Activated T-cell treated with anti-CD3 and anti-CD28 coated beads for 1 hour (primary cell): ENCODE data around the gene GFRA4.
"Not testable (repeated sequence)": the region's sequence is repeated elsewhere in the genome, so short reads cannot be mapped to it uniquely, and the experiment has no call there.

Experiments
- DNase-seq: peaks from one replicate; pipeline ENCODE4 v3.0.0-alpha.2; 2020; ENCODE audit warnings: low read depth

The GFRA4 gene

DNA sequence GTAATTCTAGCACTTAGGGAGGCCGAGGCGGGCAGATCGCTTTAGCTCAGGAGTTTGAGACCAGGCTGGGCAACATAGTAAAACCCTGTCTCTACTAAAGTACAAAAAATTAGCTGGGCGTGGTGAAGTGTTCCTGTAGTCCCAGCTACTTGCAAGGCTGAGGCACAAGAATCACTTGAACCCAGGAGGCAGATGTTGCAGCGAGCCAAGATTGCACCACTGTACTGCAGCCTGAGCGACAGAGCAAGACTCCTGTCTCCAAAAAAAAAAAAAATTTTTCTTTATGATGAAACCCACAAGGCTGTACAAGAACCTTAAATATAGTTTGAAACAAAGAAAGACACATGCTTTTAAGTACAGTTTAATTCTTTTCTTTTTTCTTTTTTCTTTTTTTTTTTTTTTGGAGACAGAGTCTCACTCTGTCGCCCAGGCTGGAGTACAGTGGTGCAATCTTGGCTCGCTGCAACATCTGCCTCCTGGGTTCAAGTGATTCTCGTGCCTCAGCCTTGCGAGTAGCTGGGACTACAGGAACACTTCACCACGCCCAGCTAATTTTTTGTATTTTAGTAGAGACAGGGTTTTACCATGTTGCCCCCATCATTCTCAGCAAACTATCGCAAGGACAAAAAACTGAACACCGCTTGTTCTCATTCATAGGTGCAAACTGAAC lies 47.9 kb downstream of the GFRA4 start:
- not testable (repeated sequence) for DNase-seq

DNA sequence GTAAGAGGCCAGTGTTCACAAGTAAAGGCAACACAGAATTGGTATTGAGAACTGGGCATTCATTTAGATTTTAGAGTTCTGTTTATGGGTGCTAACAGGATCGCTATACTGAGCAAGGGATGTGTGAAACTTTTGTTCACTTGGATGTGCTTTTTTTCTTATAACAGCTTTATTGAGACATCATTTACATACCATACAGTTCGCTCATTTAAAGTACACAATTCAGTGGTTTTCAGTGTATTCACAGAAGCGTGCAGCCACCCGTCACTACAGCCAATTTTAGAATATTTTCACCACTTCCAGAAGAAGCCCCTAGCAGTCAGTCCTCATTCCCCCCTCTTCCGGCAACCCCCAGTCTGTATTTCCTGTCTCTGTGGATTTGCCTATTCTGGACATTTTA lies 48.7 kb downstream of the GFRA4 start:
- DNase-seq: no peak

DNA sequence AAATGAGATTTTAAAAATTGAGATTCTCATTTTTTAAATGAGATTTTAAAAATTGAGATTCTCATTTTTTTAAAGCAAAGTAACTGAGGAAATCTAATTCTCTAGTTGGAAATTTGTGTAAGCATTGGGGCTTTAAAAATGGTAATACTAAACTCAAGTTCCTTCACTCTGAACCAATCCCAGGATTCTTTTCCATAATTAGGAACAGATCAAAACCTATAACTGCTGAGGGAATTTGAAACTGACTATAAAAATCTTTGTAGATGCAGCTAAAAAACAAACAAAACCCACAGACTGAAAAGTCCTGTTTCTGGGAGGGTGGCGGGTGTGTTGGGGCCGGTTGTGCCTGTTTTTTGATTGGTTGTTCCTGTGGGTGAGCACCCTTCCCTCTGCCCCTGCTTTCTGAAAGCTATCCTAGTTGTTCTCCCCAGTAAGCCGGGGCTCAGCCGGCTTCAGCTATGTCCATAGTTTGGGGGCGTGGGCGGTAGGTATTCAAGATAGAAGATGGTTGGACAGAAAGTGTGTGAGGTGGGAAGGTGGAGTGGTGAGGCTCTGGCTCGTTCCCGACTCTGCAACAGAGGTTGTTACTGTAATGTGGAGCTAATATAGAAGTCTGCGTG lies 49.3 kb downstream of the GFRA4 start:
- DNase-seq: no peak

DNA sequence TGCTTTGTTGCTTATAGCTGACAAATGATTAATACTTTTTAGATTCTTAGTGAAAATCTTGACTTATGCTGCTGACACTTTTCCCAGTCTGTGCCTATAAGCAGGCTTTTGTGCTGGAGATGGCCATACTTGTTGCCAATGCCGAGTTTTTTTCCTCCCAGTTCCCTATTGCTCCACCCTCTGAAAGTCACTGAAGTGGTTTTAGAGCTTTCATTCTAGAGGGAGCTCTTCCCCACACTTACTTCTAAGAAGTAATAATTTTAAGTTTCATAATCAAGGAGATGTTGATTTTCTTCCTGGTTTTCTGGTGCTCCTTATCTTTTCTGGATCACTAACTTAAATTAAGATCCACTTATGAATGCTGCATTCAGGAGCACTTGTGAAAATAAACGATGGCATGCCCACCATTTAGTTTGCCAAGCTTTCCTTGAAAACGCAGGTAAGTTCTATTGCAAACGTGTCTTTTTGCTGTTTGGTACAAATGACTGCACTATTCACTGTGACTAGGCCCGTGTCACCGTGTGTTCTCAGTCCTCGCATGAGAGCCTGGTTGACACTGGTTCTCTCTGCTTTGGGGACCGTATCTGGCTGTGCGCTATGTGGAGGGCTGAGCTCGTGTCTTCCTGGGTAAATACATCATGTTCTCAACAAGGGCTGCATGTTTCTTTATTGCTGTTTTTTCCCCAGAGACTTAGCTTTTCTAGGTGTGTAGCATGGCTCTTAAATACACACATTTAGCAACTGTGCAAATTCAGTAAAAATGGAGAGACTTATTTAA lies 50.2 kb downstream of the GFRA4 start:
- no peak for DNase-seq

DNA sequence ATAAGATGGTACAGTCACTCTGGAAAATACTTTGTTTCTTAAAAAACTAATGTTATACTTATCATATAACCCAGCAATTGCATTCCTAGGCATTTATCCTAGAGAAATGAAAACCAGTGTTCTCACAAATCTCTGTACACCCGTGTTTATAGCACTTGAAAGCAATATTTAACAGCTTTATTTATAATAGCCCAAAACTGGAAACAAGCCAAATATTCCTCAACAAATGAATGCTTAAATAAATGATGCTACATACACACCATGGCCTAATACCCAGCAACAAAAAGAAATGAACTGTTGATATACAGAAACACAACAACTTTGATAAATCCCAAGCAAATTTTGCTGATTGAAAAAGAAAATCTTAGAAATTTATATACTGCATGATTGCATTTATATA lies 51.3 kb downstream of the GFRA4 start:
- DNase-seq: no peak
